Measurements from ENCODE around the gene PRADC1.

GRCh38 chr2:73279852-73280251, 46.8 kb upstream of the PRADC1 start:
- TF ChIP-seq CTCF (IDR thresholded peaks at IDR 0.05) (no peak), EZH2 (IDR thresholded peaks at IDR 0.05; ENCODE audit: borderline replicate concordance, insufficient read depth, low read depth, low read length, poor library complexity, severe bottlenecking) (no peak)

Measured in B cell (primary cell).